ENCODE results near the gene ZDHHC19. TPM values are rescaled to one million over a fixed set of nuclear protein-coding genes. Genes with fewer than 3 reads are reported as not detected.
"Not testable (repeated sequence)": the region's sequence is repeated elsewhere in the genome, so short reads cannot be mapped to it uniquely, and the experiment has no call there.

Gene ZDHHC19
- total and polyA plus RNA-seq, 10 donors = 0.79 to 44.6 (median 7.1) TPM

GRCh38 chr3:196254376-196255283 lies 43.4 kb upstream of the ZDHHC19 start:
- WGBS, 5 donors = 68 to 82% (median 76%) methylated on average over 5 of the region's 5 CpGs
- DNase-seq = no peak
- Histone ChIP-seq H3K9me3 (no peaks in the 10 kb centered on the region), H3K36me3 (peaks cover 0 to 81% (median 30%) of the 10 kb centered on the region in 6 donors), H3K4me1 (peaks cover 0 to 7% (median 0%) of the 10 kb centered on the region in 6 donors), H3K4me3 (no peak overlapping the region), H3K27me3 (replicated peaks in 1 of 7) (no peaks in the 10 kb centered on the region), H3K27ac (no peak overlapping the region)
- no peak for TF ChIP-seq CTCF (IDR thresholded peaks at IDR 0.05 in 8 of 11, conservative IDR thresholded peaks at IDR 0.05 in 3 of 11)
- TF ChIP-seq POLR2A (IDR thresholded peaks at IDR 0.05) = no peak
- TF ChIP-seq POLR2AphosphoS5 (IDR thresholded peaks at IDR 0.05) = no peak
- intact Hi-C loops (cut with DNase I; ENCODE audit: low total_unique reads) = loop anchor here (5.0 kb wide), 1 partner anchor 268 kb away; no protein-coding TSS in a partner anchor

DNA sequence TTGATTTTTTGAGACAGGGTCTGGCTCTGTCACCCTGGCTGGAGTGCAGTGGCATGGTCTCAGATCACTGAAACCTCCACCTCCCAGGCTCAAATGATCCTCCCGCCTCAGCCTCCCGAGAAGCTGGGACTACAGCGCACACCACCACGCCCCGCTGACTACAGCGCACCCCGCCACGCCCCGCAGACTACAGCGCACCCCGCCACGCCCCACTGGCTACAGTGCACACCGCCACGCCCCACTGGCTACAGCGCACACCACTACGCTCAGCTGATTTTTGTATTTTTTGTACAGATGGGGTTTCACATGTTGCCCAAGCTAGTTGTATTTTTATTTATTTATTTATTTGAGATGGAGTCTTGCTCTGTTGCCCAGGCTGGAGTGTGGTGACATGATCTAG lies 40.7 kb upstream of the ZDHHC19 start:
- Histone ChIP-seq H3K27me3 (replicated peaks in 1 of 7) (no peaks in the 10 kb centered on the region), H3K4me1 (peaks cover 0 to 7% (median 0%) of the 10 kb centered on the region in 6 donors), H3K9me3 (no peaks in the 10 kb centered on the region), H3K4me3 (no peak overlapping the region), H3K36me3 (peaks cover 0 to 80% (median 37%) of the 10 kb centered on the region in 6 donors), H3K27ac (no peak overlapping the region)
- WGBS, 5 donors = 82 to 96% (median 91%) methylated on average over 15 to 16 of the region's 16 CpGs
- intact Hi-C loops (cut with DNase I; ENCODE audit: low total_unique reads) = loop anchor here (5.0 kb wide), 1 partner anchor 270 kb away; no protein-coding TSS in a partner anchor
- TF ChIP-seq CTCF (IDR thresholded peaks at IDR 0.05 in 8 of 11, conservative IDR thresholded peaks at IDR 0.05 in 3 of 11) (no peak), POLR2A (IDR thresholded peaks at IDR 0.05) (no peak), POLR2AphosphoS5 (IDR thresholded peaks at IDR 0.05) (no peak)
- no peak for DNase-seq

- no peaks in the 10 kb centered on the region for H3K9me3 ChIP-seq
- no peak for DNase-seq
- peaks cover 0 to 87% (median 40%) of the 10 kb centered on the region in 6 donors for H3K36me3 ChIP-seq
- WGBS, 5 donors = 51 to 86% (median 80%) methylated on average over 13 of the region's 13 CpGs
- H3K4me1 ChIP-seq = no peaks in the 10 kb centered on the region
- TF ChIP-seq POLR2AphosphoS5 (IDR thresholded peaks at IDR 0.05) (peak in 1 of 3 donors; percentile 21), POLR2A (IDR thresholded peaks at IDR 0.05) (no peak)
- H3K27me3 ChIP-seq (replicated peaks in 1 of 7) = no peaks in the 10 kb centered on the region
- no peak overlapping the region for H3K4me3 ChIP-seq
- H3K27ac ChIP-seq = peak overlapping the region in 6 of 8 donors; percentile 28 to 83 (median 72)
- intact Hi-C loops (cut with DNase I; ENCODE audit: low total_unique reads) = no loop called here
Measured at GRCh38 chr3:196246612-196247308, 35.6 kb upstream of the ZDHHC19 start.

DNA sequence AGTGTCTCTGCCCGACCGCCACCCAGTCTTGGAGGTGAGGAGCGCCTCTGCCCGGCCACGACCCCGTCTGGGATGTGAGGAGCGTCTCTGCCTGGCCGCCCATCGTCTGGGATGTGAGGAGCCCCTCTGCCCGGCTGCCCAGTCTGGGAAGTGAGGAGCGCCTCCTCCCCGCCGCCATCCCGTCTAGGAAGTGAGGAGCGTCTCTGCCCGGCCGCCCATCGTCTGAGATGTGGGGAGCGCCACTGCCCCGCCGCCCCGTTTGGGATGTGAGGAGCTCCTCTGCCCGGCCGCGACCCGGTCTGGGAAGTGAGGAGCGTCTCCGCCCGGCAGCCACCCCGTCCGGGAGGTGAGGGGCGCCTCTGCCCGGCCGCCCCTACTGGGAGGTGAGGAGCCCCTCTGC lies 33.0 kb upstream of the ZDHHC19 start:
- WGBS, 5 donors = 96 to 99% (median 98%) methylated on average over 32 to 34 of the region's 34 CpGs
- intact Hi-C loops (cut with DNase I; ENCODE audit: low total_unique reads); H3K27me3 ChIP-seq (replicated peaks in 1 of 7); H3K27ac ChIP-seq; H3K4me1 ChIP-seq; H3K9me3 ChIP-seq; H3K4me3 ChIP-seq; DNase-seq: not testable (repeated sequence)
- peaks cover 0 to 99% (median 65%) of the 10 kb centered on the region in 6 donors for H3K36me3 ChIP-seq
